Glomerular visceral epithelial cell (primary cell): ENCODE results near the gene GALNT12.

Experiments
- DNase-seq: peaks from one replicate; pipeline ENCODE4 v3.0.0-alpha.2; 2016; ENCODE audit errors: extremely low spot score

Gene GALNT12

DNA sequence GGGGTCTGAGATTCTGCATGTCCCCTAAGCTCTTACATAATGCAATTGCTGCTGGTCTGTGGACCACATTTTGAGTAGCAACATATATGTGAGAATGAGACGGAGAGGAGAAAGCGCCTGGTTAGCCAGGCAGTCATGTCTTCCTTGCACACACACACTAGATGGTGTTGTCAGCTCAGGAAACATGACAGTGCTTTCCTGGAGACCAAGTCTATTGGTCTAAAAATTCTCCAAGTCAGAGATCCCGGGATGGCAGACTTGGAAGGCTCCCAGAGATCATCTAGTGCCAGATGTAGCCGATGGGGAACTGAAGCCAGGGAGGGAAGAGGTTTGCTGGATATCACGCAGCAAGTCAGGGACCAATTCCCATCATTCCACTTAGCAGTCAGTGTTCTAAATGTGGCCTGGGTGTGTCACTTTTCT, 53.4 kb downstream of the GALNT12 start:
- peak; percentile 74 for DNase-seq

GRCh38 chr9:98861781-98862504, 54.5 kb downstream of the GALNT12 start:
- peak; percentile 8 for DNase-seq

DNA sequence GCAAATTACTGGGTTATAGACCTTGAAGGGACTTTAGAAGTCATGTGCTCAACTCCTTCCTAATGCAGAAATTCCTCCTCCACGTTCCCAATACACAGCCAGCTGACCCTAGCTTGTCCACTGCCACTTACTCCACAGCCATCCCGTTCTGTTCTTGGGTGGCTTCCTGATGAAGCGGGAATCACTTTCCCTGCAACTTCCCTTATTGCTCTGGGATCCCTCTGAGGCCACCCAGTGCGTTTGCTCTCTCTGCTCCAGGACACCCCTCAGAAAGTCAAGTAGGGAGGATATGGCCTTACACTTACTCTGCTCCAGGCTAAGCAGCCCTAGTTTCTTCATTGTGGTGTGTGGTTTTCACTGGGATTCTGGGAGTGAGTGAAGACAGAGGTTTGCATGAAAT, 55.5 kb downstream of the GALNT12 start:
- DNase-seq, result no peak

- DNase-seq, result no peak
Observed at GRCh38 chr9:98864281-98865174, 57.1 kb downstream of the GALNT12 start.

- no peak for DNase-seq
Observed at GRCh38 chr9:98865284-98865875, 57.9 kb downstream of the GALNT12 start.

GRCh38 chr9:98866435-98867102, 59.1 kb downstream of the GALNT12 start:
- no peak for DNase-seq

DNA sequence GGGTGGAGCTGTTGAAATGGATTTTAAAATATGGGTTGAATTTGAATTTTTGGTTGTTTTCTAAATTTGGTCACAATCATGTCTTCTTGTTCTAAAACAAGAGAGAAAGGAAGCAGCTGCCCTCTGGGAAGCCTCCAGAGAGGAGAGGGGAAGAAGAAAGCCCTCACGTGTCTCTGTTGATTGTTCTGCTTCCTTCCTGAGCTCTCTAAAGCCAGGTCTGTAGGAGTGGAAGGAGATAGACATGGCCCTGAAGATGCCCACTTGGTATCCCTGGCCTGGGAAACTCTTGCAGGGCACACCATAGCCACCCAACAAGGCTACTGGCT, 59.6 kb downstream of the GALNT12 start:
- DNase-seq, result no peak

DNA sequence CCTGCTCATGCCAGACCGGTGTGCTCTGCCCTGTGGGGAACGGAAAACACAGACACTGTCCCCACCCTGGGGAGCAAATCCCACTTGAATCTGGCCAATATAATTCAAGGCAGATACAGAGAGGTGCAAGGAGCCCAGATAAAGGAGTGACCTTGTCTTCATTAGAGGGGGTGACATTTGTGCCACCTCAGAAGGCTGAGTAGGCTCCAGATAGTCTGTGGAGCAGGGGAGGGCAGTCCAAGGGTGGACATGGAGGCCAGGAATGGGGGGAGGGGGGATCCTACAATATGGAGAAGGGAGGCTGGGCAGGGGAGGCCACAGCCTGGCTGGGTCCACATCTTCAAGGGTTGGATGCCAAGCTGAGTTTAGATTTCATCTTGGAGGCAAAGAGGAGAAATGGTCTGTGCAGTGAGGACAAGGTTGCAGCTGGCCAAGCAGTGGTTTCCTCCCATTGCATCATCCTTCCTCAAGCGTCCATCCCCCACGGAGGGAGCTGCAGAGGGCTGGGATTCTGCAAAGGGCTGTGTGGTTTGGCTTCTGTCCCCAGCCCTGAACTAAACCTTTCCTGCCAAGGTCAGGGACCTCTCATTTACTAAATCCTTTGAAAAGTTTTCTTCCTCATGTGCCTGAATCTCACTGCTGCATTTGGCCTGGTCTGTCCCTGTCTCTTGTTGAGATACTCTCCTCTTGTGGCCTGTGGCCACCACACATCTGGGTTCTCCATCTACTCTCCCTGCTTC, 60.1 kb downstream of the GALNT12 start:
- DNase-seq, result peak; percentile 86

- DNase-seq, result no peak
Observed at GRCh38 chr9:98869078-98869745, 61.7 kb downstream of the GALNT12 start.

GRCh38 chr9:98869866-98870265, 62.4 kb downstream of the GALNT12 start:
- peak; percentile 66 for DNase-seq

DNA sequence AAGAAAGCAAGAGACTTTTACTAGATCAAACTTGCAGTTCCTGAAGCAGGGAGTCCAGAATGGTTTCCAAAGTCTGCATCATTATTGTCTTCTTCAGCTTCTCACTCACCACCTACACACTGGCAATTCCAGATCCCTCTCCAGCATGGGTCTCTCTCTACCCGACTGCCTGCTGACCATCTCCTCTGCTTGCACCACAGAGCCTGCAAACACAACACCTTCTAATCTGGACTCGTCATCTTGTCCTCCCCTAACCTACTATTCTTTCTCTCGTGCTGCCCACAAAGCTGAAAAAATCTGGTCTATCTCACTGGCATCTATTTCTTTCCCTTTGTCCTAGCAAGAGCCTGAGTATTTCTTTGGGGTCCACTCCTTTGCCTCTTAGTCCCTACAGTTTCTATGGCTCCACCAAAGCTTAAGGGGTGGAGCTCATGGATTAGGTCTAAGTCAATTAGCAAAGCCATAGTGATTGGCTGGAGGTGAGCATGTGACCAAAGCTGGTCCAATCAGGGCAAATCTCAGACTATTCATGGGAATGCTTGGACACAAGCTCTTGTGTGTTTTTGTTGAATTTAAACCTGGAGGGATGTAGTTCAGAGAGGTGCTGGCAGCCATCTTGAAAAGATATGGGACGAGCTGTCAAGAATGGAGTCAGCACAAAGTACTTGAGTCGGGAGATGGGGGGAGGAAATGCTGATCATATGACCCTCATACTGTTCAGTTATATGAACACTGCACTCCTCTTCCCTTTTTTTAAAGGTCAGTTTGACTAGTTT, 63.5 kb downstream of the GALNT12 start:
- DNase-seq, result no peak

- no peak for DNase-seq
Observed at GRCh38 chr9:98871558-98872065, 64.1 kb downstream of the GALNT12 start.

GRCh38 chr9:98873526-98873925, 66.1 kb downstream of the GALNT12 start:
- no peak for DNase-seq

DNA sequence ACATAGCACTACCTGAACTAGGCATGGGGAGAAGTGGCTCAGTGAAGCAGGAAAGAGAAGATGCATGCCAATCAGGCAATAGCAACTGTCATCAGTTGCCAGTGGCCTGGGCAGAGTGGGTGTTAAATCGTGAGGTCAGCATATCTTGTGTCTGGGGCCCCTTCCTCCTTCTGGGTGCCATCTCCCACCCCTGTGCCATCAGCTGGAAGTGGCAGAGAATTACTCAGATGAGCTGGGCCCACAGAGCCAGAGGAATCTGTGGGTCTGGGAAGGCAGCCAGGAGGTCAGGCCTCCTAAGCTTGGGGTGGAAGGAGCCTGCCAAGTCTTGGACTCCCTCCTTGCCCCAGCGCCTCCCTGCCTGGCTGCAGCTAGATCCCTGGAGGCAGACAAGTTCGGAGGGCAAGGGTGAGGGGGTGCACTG, 66.5 kb downstream of the GALNT12 start:
- peak; percentile 88 for DNase-seq

- DNase-seq, result no peak
Observed at GRCh38 chr9:98874721-98875255, 67.3 kb downstream of the GALNT12 start.

- DNase-seq, result no peak
Observed at GRCh38 chr9:98875536-98875935, 68.1 kb downstream of the GALNT12 start.

GRCh38 chr9:98877311-98877710, 69.8 kb downstream of the GALNT12 start:
- DNase-seq, result no peak

GRCh38 chr9:98879094-98879962, 71.9 kb downstream of the GALNT12 start:
- DNase-seq, result no peak

GRCh38 chr9:98879963-98880310, 72.5 kb downstream of the GALNT12 start:
- no peak for DNase-seq
